SKM-1 treated with dmso at 0.1 percent for 144 hours (cell line): ENCODE data around the gene WDR7.
"Not testable (repeated sequence)": the region's sequence is repeated elsewhere in the genome, so short reads cannot be mapped to it uniquely, and the experiment has no call there.

ENCODE experiments used
- DNase-seq: peaks from one replicate; lab custom pipeline; 2025; ENCODE audit not compliant: unreplicated experiment; lab: John Stamatoyannopoulos, UW

Gene WDR7

GRCh38 chr18:56652802-56653201 lies 1.6 kb downstream of the WDR7 start:
- DNase-seq: no peak

GRCh38 chr18:56654280-56654679 lies 3.1 kb downstream of the WDR7 start:
- DNase-seq: not testable (repeated sequence)

GRCh38 chr18:56658261-56658660 lies 7.1 kb downstream of the WDR7 start:
- DNase-seq: no peak

GRCh38 chr18:56659111-56659510 lies 8.0 kb downstream of the WDR7 start:
- DNase-seq: no peak

- DNase-seq: no peak
Observed at GRCh38 chr18:56660655-56661054, 9.5 kb downstream of the WDR7 start.

- no peak for DNase-seq
Observed at GRCh38 chr18:56661360-56662062, 10.4 kb downstream of the WDR7 start.

- no peak for DNase-seq
Observed at GRCh38 chr18:56662063-56662408, 10.9 kb downstream of the WDR7 start.

- no peak for DNase-seq
Observed at GRCh38 chr18:56662502-56662901, 11.3 kb downstream of the WDR7 start.

GRCh38 chr18:56662902-56663301 lies 11.7 kb downstream of the WDR7 start:
- DNase-seq: no peak

GRCh38 chr18:56672391-56672790 lies 21.2 kb downstream of the WDR7 start:
- no peak for DNase-seq

- no peak for DNase-seq
Observed at GRCh38 chr18:56672981-56673380, 21.8 kb downstream of the WDR7 start.

- no peak for DNase-seq
Observed at GRCh38 chr18:56676639-56677038, 25.5 kb downstream of the WDR7 start.

GRCh38 chr18:56678836-56679565 lies 27.8 kb downstream of the WDR7 start:
- DNase-seq: no peak

- no peak for DNase-seq
Observed at GRCh38 chr18:56684277-56684676, 33.1 kb downstream of the WDR7 start.

- no peak for DNase-seq
Observed at GRCh38 chr18:56691530-56691929, 40.4 kb downstream of the WDR7 start.

- DNase-seq: no peak
Observed at GRCh38 chr18:56696966-56697365, 45.8 kb downstream of the WDR7 start.

- peak; percentile 2 for DNase-seq
Observed at GRCh38 chr18:56702946-56703345, 51.8 kb downstream of the WDR7 start.

GRCh38 chr18:56709463-56709862 lies 58.3 kb downstream of the WDR7 start:
- DNase-seq: peak; percentile 5

- no peak for DNase-seq
Observed at GRCh38 chr18:56711708-56712445, 60.7 kb downstream of the WDR7 start.

- DNase-seq: no peak
Observed at GRCh38 chr18:56712761-56713160, 61.6 kb downstream of the WDR7 start.

- no peak for DNase-seq
Observed at GRCh38 chr18:56715121-56715520, 64.0 kb downstream of the WDR7 start.

GRCh38 chr18:56716692-56717146 lies 65.6 kb downstream of the WDR7 start:
- no peak for DNase-seq
